Esophagus squamous epithelium (tissue), 4 donors: ENCODE measurements around the gene GBA2.

ENCODE experiments used
- POLR2A ChIP-seq, 4 donors: fragments of 450-650 bp; IDR thresholded peaks; one replicate each; pipeline ENCODE4 v1.6.1; 2017; ENCODE audit warnings: antibody characterized with exemption in 4 of 4, mild to moderate bottlenecking in 4 of 4, moderate library complexity in 3 of 4
- TF ChIP-seq, protein P1 (sequence below), 6 experiments: fragments of 450-650 bp in 4 of 6; fragments of 200-600 bp in 2 of 6; sonication (generic) in 2 of 6; IDR thresholded peaks; one replicate each; pipeline ENCODE4 v1.5.1; 2016 to 2019; ENCODE audit warnings: antibody characterized with exemption in 6 of 6, mild to moderate bottlenecking in 4 of 6, moderate library complexity in 4 of 6

DNA sequence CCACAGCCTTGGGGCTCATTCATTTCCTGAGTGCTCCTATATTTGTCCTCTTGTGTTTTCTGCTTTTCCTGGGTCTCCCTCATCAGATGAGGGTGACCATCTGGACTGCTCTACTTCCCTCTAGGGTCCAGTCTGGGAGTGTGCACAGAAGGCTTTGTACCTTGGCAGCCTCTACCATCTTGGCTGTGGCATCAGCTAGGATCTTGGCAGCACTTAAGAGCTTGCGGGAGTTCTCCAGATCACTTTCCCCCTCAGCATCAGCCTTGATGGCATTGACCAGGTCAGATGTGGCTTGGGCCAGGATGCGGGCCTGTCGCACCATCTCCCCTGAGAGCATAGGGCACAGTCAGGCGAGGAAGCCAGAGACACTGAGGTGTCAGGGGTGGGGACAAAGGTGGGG is 32.8 kb downstream of the GBA2 start:
- TF ChIP-seq, protein P1, sequence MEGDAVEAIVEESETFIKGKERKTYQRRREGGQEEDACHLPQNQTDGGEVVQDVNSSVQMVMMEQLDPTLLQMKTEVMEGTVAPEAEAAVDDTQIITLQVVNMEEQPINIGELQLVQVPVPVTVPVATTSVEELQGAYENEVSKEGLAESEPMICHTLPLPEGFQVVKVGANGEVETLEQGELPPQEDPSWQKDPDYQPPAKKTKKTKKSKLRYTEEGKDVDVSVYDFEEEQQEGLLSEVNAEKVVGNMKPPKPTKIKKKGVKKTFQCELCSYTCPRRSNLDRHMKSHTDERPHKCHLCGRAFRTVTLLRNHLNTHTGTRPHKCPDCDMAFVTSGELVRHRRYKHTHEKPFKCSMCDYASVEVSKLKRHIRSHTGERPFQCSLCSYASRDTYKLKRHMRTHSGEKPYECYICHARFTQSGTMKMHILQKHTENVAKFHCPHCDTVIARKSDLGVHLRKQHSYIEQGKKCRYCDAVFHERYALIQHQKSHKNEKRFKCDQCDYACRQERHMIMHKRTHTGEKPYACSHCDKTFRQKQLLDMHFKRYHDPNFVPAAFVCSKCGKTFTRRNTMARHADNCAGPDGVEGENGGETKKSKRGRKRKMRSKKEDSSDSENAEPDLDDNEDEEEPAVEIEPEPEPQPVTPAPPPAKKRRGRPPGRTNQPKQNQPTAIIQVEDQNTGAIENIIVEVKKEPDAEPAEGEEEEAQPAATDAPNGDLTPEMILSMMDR (IDR thresholded peaks at IDR 0.05) = peak in 1 of 6 experiments; percentile 17
- TF ChIP-seq POLR2A (IDR thresholded peaks at IDR 0.05) = no peak
